ENCODE data around the gene ARHGEF25.
"Not testable (repeated sequence)": the region's sequence is repeated elsewhere in the genome, so short reads cannot be mapped to it uniquely, and the experiment has no call there.

The ARHGEF25 gene

DNA sequence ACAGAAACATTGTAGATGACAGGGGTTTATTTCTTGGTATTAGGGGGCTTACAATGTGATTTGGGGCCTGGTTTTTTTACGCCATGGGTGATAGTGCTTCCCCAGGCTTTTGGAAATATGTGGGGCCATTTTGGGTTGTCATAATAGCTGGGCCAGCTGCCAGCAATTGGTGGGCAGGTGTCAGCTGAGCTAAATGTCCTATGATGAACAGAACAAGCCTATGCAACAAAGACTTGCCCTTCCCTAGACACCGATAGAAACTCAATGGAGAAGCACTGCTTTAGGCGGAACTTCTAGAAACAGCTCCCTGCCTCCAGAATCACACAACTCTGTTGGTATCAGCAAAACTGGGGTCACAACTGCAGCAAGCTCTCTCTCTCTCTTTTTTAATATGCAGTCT, 26.9 kb downstream of the ARHGEF25 start:
- DNase-seq, result no peak

DNA sequence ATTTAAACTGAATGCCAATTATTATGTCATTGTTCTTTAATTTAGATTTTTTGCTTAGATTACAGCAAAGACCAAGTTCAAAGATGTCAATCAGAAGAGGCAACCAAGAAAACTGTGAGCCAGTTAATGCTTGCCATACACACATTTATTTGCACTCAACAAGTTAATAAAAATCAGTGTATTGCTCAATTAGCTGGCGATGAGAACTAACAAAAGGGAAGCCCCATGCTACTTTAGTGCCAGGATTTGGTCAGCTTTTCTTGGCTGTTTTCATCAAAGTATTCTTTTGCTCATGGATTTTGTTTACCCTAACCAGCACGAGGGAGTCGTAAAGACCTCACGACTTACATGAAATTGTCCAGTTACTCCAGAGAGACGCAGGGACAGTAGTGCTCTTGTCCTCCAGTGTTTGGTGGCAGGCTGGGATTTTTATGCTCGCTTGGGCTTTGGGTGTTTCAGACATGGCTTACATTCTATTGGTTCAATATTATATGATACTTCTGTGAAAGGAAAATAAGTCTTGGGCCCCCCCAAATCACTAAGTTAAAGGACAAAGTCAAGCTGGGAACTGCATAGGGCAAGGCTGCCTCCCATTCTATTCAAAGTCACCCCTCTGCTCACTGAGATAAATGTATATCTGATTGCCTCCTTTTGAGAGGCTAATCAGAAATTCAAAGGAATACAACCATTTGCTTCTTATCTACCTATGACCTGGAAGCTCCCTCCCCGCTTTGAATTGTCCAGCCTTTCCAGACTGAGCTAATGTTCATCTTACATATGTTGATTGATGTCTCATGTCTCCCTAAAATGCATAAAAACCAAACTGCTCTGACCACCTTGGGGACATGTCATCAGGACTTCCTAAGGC, 29.2 kb downstream of the ARHGEF25 start:
- no peak for DNase-seq

DNA sequence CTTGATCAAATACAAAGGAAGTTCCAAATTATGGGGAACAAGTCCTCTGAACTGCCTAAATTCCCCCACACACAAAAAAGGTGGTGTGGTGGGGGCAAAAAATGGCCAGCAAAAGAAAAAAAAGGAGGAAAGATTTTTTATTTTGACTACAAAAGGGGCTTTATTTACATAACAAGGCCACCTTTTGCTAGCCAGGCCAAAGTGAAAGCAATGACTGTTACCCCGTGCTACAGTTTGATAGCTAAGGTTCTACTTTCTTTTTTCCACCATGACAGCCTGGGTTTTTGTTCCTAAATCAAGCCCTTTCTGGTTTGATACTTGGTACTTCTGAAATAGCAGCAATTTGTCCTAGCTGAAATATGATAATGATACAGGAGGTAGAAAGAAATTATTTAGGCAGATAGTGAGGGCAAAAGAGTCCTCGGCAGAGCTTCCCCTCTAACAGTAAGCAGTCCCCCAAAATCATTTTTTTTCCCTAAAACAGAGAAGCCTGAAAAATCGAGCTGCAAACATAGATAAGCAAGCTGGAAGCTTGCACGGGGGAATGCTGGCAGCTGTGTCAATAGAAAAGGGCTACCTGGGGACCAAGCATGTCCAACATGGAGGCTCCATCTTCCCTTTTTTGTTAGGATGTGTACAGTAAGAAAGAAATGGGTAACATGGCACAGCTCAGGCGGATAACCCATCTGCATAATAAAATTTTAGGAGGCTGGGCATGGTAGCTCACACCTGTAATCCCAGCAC, 30.6 kb downstream of the ARHGEF25 start:
- DNase-seq, result no peak

- DNase-seq, result not testable (repeated sequence)
These were observed 34.9 kb downstream of the ARHGEF25 start for GRCh38 chr12:57645990-57646658.

- DNase-seq, result not testable (repeated sequence)
These were observed 35.4 kb downstream of the ARHGEF25 start for GRCh38 chr12:57646659-57647049.

DNA sequence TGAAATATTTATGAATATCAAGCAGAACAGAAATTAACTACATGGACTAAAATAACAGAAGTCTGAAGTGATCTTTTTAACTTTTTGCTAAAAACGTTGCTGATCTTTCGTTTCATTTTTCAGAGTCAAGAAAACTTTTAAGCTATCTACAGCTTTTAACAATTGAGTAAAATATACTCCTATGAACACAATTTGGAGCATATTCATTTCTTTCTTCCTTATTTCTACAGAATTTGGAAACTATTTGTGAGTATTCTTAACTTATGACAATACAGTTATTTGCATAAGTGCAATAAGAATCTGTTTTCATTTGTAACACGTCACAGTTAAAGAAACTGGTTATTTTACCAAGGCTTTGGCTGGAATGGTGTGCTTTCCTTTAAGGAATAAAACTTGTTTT, 42.8 kb downstream of the ARHGEF25 start:
- no peak for DNase-seq

DNA sequence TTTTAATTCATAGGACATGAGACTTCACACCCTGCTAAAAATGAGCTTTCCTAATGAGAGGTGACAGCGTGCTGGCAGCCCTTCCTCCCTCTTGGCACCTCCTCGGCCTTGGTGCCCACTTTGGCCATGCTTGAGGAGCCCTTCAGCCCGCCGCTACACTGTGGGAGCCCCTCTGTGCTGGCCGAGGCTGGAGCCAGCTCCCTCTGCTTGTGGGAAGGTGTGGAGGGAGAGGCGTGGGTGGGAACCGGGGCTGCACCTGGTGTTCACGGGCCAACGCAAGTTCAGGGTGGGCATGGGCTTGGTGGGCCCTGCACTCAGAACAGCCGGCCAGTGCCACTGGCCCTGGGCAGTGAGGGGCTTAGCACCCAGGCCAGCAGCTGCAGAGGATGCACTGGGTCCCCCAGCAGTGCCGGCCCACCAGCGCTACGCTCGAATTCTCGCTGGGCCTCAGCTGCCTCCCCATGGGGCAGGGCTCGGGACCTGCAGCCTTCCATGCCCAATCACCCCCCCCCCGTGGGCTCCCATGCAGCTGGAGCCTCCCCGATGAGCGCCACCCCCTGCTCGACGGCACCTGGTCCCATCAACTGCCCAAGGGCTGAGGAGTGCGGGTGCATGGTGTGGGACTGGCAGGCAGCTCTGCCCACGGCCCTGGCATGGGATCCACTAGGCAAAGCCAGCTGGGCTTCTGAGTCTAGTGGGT, 44.5 kb downstream of the ARHGEF25 start:
- no peak for DNase-seq

DNA sequence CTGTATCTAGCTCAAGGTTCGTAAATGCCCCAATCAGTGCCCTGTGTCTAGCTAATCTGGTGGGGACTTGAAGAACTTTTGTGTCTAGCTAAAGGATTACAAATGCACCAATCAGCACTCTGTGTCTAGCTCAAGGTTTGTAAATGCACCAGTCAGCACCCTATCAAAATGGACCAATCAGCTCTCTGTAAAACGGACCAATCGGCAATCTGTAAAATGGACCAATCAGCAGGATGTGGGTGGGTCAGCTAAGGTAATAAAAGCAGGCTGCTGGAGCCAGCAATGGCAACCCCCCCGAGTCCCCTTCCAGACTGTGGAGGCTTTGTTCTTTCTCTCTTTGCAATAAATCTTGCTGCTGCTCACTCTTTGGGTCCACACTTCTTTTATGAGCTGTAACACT, 45.2 kb downstream of the ARHGEF25 start:
- DNase-seq, result not testable (repeated sequence)

DNA sequence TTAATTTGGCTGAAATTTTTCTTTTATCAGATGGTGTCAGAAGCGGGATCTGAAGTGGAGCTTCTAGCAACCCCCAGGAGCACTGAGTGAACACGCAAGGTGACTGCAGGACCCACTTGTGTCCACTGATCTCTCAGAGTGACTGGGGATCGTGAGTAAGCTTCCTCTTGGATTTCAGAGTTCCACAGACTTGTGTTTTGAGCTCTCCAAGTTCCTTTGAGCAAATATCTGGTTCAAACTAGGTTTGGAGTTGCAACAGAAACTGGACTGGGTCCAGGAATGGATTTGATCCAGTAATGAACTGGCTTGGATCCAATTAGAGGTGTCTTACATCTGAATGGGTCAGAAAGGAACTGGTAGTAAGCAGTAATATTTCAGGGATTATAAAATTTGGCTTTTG, 46.5 kb downstream of the ARHGEF25 start:
- DNase-seq, result no peak

- DNase-seq, result no peak
These were observed 47.7 kb downstream of the ARHGEF25 start for GRCh38 chr12:57658890-57659289.

GRCh38 chr12:57661376-57661775, 50.1 kb downstream of the ARHGEF25 start:
- no peak for DNase-seq

DNA sequence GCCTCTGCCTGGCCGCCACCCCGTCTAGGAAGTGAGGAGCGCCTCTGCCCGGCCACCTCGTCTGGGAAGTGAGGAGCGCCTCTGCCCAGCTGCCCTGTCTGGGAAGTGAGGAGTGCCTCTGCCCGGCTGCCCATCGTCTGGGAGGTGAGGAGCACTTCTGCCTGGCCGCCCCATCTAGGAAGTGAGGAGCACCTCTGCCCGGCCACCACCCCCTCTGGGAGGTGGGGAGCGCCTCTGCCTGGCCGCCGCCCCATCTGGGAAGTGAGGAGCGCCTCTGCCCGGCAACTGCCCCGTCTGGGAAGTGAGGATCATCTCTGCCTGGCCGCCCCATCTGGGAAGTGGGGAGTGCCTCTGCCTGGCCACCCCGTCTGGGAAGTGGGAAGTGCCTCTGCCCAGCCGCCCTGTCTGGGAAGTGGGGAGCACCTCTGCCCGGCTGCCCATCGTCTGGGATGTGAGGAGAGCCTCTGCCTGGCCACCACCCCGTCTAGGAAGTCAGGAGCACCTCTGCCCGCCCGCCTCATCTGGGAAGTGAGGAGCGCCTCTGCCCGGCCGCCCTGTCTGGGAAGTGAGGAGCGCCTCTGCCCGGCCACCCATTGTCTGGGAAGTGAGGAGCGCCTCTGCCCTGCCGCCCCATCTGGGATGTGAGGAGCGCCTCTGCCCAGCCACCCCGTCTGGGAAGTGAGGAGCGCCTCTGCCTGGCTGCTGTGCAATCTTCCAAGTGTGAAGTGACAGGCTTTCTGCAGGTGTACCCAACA, 54.0 kb downstream of the ARHGEF25 start:
- DNase-seq, result not testable (repeated sequence)

Measured in stimulated activated CD4-positive, alpha-beta T cell treated with anti-CD3 and anti-CD28 coated beads, Interleukin-2, amount 100 ng/mL, for 24 hours (primary cell).